DND-41 (cell line): ENCODE data around the gene EXOC6.

ENCODE experiments used
- EZH2 ChIP-seq: IDR thresholded peaks from 3 replicates; pipeline ENCODE4 v1.6.1; 2012; ENCODE audit warnings: borderline replicate concordance, low read depth, mild to moderate bottlenecking, moderate library complexity, low read length, inconsistent platforms; ENCODE audit not compliant: severe bottlenecking
- TF ChIP-seq, protein P1 (sequence below): IDR thresholded peaks from 2 replicates; pipeline ENCODE4 v1.5.1; 2012; ENCODE audit warnings: borderline replicate concordance, low read length, moderate library complexity, mild to moderate bottlenecking; ENCODE audit not compliant: poor library complexity, severe bottlenecking; ENCODE audit errors: extremely low read depth

DNA sequence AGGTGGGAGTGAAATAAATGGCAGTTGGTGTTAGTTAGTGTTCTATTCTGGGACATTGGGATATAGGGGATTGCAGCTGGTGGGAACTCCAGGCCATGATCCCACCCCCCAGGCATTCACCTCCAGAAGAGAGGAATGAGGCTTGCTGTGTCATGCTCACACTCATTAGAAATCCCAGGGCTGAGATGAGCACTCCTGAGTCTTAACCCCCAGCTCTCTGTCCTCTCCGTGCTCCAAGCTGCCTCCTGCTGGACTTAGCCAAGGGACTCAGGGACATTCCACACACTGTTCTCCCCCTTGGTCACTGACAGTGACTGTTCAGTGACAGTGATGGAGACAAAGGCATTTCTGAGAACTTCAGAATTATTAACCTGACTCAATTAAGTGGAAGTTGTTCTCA lies 246.9 kb downstream of the EXOC6 start:
- TF ChIP-seq, protein P1, sequence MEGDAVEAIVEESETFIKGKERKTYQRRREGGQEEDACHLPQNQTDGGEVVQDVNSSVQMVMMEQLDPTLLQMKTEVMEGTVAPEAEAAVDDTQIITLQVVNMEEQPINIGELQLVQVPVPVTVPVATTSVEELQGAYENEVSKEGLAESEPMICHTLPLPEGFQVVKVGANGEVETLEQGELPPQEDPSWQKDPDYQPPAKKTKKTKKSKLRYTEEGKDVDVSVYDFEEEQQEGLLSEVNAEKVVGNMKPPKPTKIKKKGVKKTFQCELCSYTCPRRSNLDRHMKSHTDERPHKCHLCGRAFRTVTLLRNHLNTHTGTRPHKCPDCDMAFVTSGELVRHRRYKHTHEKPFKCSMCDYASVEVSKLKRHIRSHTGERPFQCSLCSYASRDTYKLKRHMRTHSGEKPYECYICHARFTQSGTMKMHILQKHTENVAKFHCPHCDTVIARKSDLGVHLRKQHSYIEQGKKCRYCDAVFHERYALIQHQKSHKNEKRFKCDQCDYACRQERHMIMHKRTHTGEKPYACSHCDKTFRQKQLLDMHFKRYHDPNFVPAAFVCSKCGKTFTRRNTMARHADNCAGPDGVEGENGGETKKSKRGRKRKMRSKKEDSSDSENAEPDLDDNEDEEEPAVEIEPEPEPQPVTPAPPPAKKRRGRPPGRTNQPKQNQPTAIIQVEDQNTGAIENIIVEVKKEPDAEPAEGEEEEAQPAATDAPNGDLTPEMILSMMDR, result no peak
- TF ChIP-seq EZH2, result no peak
